GM21447 (cell line): ENCODE measurements around the gene LAD1.

Source experiments
- ATAC-seq: cut with Tn5 transposase; IDR thresholded peaks from one replicate; pipeline ENCODE4 v1.9.1; 2021; ENCODE audit not compliant: unreplicated experiment

The LAD1 gene

DNA sequence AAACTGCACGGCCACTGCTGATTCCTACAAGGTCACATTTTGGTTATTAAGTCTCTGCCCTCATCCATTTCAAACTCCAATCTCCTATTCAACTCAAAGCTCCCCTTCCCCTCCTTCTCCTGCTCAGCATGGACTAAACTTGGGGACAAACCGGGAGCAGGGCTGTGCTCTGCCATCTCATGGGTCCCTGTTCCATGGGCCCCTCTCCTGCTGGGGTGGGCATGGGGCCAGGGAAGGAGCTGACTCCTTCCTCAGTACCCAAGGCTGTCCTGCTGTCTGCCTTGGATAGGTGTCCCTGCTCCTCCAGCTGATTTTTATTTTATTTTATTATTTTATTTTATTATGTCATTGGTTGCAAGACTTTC, 48.8 kb downstream of the LAD1 start:
- ATAC-seq = no peak

DNA sequence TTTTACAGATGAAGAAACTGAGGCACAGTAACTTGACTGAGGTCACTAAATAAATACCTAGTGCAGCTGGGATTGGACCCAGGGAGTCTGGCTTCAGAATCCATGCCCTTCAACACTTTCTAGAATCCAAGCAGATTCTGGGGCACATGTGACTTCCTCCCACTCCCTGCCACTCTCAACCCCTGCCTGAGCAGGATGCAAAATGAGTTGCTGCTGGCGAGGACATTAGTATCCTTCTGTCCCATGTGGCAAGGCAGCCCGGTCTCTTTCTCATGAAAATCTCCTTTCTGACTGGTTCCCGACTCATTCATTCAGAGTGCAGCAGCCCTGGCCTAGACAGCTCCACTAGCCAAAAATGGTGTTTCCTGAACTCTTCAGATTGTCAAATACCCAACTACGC, 50.0 kb downstream of the LAD1 start:
- ATAC-seq = no peak

DNA sequence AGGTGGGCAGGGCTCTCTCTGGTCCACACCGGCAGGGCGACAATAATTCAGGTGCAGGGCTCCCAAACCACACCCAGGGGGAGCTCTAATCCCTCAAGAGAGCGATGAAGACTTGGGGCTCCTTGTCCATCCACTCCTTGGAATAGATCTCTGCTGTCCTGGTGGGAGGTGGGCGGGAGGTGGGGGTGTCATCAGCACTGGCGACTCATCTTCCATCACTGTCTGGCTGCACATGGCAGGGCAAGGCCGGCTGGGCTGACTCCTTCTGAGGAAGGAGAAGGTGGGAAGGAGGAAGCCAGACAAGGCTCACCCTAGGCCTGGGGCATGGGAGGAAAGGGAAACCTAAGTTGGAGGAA, 50.9 kb downstream of the LAD1 start:
- no peak for ATAC-seq

DNA sequence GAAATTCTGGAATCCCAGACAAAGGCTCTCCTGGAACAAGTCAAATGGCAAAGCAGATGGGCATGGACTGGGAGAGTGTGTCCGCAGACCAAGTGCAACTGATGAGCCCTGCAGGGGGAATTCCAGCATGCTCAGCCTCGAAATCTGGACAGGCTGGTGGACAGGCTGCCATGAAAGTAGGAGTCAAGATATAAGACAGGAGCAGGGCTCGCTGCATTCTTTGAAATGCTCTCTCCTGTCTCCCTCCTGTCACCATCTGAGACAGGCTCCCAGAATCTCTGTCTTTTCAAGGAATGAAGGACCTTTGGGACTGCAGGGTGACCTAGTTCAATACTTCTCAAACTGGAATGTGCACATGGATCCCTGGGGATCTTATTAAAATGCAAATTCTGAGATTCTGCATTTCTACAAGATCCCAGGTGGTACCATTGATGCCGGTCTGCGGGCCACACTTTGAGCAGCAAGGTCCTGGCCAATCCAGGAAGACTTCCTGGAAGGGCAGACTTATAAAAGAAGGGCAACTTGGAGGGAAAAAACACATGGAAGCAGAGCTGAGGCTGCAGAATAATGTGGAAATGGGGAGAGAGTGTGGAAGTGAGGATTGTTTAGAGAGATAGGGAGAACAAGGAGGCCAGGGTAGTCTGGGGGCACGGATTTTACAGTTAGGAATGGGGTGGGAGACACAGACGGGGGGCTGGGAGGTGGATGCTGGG, 51.5 kb downstream of the LAD1 start:
- ATAC-seq = no peak

DNA sequence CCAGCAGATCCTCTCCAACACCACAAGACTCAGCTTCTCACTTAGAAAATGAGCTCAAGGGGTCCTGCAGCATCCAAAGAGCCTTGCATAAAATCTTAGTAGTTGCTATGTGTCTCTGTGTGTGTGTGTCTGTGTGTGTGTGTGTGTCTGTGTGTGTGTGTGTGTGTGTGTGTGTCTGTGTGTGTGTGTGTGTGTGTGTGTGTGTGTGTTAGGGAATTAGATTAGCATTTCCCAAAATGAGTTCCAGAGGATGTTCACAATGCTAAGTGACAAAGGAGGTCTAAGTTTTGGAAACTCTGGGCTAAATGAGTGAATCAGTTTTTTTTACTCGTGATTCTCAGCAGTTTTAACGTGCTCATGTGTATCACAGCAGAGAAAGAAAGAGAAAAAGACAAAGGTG, 52.1 kb downstream of the LAD1 start:
- ATAC-seq = no peak

DNA sequence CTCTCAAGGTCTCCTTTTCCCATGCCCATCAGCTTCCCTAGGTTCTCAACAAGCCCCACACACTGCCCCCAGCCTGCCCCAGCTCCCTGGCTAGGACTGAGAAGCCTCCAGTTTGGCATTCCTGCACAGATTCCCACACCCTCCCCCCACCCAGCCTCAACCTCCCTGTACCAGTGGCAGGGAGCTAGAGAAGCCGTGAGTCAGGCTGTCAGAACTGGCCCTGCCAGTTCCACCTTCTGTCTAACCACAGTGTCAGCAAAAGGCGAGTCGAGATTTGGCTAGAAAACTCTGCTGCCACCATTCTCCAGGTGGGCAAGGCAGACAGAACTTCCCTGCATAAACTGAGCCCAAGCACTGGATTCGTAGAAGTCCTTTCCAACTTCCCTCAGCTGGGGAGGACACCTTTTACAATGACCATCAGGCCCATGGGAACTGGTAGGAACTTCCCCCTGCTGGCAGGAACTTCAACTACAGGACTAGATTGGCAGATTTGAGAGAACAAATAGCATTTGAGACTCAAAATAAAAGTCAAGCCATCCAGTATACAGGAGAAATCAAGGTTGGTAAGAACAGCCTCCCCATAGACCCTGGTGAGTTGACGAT, 52.7 kb downstream of the LAD1 start:
- ATAC-seq = no peak

DNA sequence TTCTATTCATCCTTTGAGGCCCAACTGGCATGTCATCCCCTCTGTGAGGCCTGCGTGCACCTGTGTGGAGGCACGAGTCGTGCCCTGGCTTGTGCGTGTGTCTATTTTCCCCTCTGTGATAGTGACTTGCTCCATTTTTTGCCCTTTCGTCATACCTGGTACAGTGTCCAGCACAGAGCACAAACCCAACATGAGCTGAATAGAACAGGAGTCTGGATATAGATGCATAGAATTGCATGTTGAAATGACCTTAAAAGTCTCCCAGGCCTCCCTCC, 54.1 kb downstream of the LAD1 start:
- ATAC-seq = no peak

DNA sequence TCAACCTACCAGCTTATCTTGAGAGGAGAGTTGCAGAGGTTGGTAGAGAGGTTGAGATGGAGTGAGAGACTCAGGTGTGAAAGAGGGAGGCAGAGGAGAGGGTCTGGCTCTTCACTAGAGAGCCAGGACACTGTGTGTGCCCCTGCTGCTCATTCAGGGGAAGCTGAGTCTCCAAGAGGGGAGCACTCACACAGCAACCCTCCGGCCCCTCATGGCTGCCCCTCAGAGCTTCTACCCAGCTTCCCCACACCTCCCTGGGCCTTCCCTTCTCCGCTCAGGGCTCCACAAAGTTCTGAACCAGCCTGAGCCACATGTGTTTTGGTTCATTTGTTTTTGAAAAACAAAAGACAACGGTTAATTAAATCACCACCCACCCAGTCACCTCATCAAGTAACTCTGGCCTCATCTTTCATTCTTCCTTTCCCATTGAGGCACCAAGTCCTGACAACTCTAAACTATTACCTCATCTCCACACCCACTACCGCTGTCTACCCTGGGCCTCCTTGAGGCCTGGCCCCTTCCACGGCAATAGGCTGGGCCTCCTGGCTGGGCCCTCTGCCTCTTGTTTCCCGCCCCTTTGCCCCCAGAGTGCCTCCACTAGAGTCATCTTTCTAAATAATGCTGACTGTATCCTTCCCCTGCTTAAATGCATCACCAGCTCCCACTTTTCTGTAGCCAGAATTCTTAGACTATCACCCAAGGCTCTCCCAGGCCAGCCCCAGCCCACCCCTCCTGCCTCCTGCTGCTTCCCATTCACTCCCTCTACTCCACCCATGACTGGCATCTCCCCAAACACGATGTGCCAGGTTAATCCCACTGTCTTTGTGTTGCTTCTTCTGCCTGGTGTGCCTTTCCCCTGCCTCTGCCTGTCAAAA, 54.7 kb downstream of the LAD1 start:
- no peak for ATAC-seq

DNA sequence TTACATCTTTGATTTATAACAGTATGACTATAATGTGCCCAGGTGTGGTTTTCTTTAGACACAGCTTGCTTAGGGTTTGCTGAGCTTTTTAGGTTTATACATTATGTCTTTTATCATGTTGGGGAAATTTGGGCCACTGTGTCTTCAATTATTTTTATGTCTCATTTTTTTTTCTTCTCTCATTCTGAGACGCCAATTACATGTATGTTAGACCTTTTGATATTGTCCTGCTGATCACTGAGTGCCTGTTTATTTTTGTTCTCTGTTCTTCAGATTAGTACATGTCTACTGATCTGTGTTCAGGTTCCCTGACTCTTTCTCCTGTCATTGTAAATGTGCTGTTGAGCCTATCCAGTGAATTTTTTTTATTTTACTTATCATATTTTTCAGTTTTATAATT, 57.7 kb downstream of the LAD1 start:
- ATAC-seq = no peak

DNA sequence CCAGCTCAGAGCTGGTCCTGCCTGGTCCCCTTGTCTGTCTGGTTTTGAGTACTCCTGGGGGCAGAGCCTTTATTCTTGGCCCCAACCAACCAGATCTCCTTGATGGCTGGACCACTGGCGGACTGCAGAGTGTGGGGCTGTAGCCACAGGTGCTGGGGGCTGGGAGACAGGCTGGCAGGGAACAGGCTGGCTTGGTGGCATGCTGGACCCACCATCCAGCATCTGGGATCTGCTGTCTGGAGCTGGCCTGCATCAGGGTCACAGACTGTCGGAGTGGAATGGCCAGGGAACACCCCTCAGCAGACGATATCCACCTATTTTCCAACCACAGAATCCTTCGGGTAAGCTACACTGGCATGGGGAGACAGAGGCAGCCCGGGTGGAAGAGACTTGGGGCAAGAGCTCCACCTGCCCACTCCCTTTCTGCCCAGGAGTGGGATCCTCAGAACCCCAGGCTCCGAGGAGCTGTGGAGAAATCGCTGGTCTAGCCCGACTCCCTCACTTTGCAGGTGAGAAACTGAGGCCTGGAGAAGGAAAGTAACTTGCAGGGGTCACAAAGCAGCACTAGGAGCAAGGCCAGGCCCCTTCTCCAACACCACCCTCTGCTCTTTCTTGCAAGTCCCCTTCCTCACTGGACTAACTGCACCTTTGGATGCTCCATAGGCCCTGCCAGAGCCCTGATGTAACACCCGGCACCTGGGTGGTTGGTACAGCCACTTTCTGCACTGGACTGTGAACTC, 62.2 kb downstream of the LAD1 start:
- no peak for ATAC-seq

DNA sequence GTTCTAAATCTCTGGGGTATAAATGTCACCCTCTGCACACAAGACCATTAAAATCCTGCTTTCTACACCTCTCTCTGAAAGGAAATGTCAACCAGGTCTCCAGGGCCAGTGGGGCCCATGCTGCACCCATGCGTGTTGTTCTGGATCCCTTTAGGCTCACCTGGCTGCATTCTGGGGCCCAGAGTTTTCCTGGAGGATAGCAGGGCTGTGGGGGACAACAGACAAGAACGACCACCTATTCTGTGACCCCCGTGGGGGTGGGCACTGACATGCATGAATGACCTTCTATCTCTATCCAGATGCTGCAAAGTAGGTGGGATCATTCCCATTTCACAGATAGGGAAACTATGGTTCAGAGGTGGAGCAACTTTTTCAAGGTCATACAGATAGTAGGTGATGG, 63.2 kb downstream of the LAD1 start:
- no peak for ATAC-seq

DNA sequence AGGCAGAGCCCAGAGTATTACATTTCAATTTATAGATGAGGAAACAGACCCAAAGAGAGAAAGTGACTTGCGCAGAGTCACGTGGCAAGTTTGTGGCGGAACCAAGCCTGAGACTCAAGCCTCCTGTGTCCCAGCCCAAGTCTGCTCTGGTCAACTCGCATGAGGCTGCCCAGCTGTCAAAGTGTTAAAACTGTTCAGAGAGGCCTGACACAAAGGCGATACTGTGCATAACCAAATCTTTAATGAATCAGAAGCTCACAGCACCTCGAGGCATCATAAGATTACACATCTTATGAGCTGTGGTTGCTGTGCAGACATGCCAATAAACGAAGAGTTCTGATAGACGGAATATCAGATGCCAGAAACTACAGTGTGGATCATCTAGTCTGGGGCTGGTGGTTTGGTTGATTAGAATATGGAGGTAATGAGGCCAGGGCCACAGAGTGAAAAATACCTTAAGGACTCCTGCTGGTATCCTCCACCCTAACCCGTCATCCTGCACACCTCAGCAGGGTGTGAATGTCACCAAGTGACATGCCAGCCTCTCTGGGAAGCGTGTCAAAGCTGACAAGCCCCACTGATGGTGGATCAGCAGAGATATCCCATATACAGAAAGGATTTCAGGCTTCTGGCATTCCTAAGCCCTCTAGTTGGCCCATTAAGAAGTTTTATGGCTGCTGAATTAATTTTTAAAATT, 63.8 kb downstream of the LAD1 start:
- ATAC-seq = no peak

DNA sequence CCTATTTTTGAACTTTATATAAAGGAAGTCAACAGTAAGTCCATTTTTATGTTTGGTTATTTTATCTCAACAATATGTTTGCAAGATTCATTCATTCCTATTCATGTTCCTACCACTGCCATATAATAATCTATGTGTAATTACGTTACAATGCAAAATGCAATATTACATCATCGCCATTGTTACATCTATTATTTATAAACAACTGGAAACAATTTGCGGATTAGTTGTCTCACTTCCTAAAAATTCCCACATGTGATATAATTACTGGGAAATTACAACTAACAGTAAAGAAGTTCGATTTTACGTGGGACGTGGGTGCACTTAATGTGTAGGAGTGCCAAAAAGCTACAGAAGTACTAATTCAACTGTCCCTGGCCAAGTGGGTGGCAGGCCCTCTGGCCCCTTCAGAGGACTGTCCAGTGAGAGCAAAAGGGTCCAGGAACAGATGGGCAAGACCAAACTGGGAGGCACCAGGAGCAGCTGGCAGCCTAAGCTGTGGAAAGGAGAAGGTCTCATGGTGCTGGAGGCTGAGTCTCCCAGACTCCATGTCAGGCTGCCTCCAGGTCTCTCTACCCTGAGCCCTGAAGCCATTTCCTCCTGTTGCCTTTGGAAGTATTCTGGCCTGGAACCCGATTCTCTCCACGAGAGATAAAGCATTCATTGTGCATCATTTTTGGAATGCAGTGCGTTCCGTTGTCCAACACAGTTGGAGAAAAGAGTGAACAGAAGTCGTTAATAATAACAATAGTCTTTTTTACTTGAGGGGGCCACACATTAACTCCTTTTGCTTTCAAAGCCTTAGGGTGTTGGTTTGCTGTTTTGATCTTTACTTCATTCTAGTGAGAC, 64.6 kb downstream of the LAD1 start:
- ATAC-seq = no peak

DNA sequence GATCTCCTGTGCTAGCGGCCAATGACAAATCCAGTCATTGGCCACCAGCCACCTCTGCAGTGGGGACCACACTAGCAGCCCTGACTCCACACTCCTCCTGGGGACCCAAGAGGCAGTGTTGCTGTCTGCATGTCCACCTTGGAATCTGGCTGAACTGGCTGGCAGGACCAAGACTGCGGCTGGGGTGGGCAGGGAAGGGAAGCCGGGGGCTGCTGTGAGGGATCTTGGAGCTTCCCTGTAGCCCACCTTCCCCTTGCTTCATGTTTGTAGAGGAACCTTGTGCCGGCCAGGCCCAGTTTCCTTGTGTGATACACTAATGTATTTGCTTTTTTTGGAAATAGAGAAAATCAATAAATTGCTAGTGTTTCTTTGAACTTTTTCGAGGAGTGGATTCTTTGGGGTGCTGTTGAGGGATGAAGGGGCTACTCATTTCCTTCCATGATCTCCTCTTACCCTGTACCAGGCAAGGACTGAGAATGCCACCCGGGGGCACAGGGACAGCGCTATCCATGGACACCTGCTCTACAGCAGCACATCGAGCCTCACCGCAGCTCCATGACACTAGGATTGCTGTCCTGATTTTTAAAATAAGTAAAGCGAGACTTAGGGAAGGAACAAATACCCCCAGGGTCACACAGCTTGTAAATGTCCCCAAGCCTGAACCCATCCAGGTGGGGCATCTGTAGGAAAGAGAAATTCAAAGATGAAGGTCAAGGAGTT, 66.3 kb downstream of the LAD1 start:
- no peak for ATAC-seq

DNA sequence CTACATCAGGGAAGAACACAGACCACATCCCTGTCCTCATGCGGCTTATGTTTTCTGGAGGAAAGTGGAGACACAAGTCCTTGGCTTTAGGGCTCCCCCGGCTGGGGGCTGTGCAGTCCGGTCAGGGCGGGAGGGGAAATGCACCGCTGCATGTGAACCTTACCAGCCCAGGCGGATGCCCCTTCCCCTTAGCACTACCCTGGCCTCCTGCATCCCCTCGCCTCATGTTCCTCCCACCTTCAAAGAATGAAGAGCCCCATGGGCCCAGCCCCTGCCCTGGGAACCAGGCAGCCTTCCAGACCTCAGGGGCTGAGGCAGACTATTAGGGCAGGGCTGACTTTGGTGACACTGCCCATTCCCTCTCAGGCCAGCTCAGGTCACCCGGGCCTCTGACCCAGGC, 67.1 kb downstream of the LAD1 start:
- no peak for ATAC-seq

DNA sequence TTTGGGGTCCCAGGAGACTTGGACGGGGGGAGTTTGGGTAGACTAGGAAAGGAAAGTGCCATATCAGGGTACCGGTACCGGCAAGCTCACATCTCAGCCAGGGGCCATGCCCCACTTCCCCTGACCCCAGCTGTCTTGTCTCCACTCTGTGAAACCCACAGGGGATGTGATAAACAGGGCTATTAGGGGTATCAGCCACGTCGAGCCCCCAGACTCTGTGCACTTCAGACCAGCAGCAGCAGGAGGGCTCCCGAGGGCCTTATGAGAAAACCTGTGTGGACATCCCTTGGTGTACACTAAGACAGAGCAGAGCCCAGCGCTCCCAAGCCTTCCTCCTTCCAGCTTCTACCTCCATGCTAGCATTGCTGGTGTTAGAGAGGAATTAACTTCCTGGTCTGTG, 68.0 kb downstream of the LAD1 start:
- ATAC-seq = no peak
